Naive thymus-derived CD4-positive, alpha-beta T cell (primary cell): ENCODE data around the gene BICC1. TPM values are rescaled to one million over a fixed set of nuclear protein-coding genes. Genes with fewer than 3 reads are reported as not detected.

Source experiments
- ATAC-seq: fragments of 150-1000 bp; cut with Tn5 transposase; 2 replicates; pipeline ENCODE4 v1.10.0; 2021; ENCODE audit warnings: mild to moderate bottlenecking, moderate library complexity
- CTCF ChIA-PET: fragments of 350-600 bp; sonication (Branson Sonifier 250); formaldehyde crosslinking; loops from one replicate; lab custom pipeline; 2021; ENCODE audit warnings: antibody characterized with exemption; lab: Charles Lee
- POLR2A ChIA-PET: fragments of 350-600 bp; sonication (Branson Sonifier 250); formaldehyde crosslinking; loops from one replicate; lab custom pipeline; 2021; ENCODE audit warnings: antibody characterized with exemption, inconsistent platforms; lab: Charles Lee
- DNase-seq, 9 donors: peaks; one replicate each; pipeline versions ENCODE4 v3.0.0 to v3.0.0-alpha.2; 2020 to 2022; ENCODE audit warnings: mixed read lengths in 1 of 9
- H3K27ac ChIP-seq: one replicate; pipeline ENCODE4 v1.7.0; 2013; ENCODE audit warnings: mild to moderate bottlenecking, low read depth, low read length, moderate library complexity
- H3K27me3 ChIP-seq, 2 donors: one replicate each; pipeline ENCODE4 v1.7.0; 2013; ENCODE audit warnings: low read length in 2 of 2, mild to moderate bottlenecking in 2 of 2, moderate library complexity in 2 of 2; ENCODE audit not compliant: control insufficient read depth in 2 of 2, insufficient read depth in 2 of 2
- H3K36me3 ChIP-seq, 3 experiments: 1 replicate in 2 of 3; 2 replicates in 1 of 3; pipeline ENCODE4 v1.7.0; 2013; ENCODE audit warnings: low read length in 3 of 3, mild to moderate bottlenecking in 3 of 3, moderate library complexity in 1 of 3; ENCODE audit not compliant: insufficient read depth in 3 of 3, control insufficient read depth in 2 of 3
- H3K4me1 ChIP-seq, 2 donors: one replicate each; pipeline ENCODE4 v1.7.0; 2013; ENCODE audit warnings: low read length in 2 of 2, mild to moderate bottlenecking in 2 of 2, moderate library complexity in 1 of 2; ENCODE audit not compliant: control insufficient read depth in 2 of 2, insufficient read depth in 2 of 2
- H3K4me3 ChIP-seq: 2 replicates; pipeline ENCODE4 v1.7.0; 2013; ENCODE audit warnings: mild to moderate bottlenecking, low read length
- H3K9me3 ChIP-seq, 3 experiments: 1 replicate in 2 of 3; 2 replicates in 1 of 3; pipeline ENCODE4 v1.7.0; 2013; ENCODE audit warnings: low read length in 3 of 3; ENCODE audit not compliant: control insufficient read depth in 2 of 3
- H3K27ac Mint-ChIP-seq, 9 donors: one replicate each; pipeline ENCODE4 v1.8.0; 2020 to 2022; ENCODE audit warnings: mixed read lengths in 9 of 9, mild to moderate bottlenecking in 8 of 9, moderate library complexity in 5 of 9, inconsistent platforms in 2 of 9
- H3K27me3 Mint-ChIP-seq, 5 donors: one replicate each; pipeline ENCODE4 v1.8.0; 2021 to 2022; ENCODE audit warnings: mixed read lengths in 5 of 5, mild to moderate bottlenecking in 1 of 5
- H3K36me3 Mint-ChIP-seq, 5 donors: one replicate each; pipeline ENCODE4 v1.8.0; 2020 to 2022; ENCODE audit warnings: mixed read lengths in 5 of 5, mild to moderate bottlenecking in 3 of 5, inconsistent platforms in 1 of 5
- H3K4me1 Mint-ChIP-seq, 7 donors: one replicate each; pipeline ENCODE4 v1.8.0; 2020 to 2022; ENCODE audit warnings: mixed read lengths in 7 of 7, mild to moderate bottlenecking in 3 of 7, inconsistent platforms in 1 of 7
- H3K4me3 Mint-ChIP-seq, 10 donors: one replicate each; pipeline ENCODE4 v1.8.0; 2020 to 2022; ENCODE audit warnings: mild to moderate bottlenecking in 10 of 10, mixed read lengths in 10 of 10, moderate library complexity in 6 of 10, inconsistent platforms in 2 of 10
- H3K9me3 Mint-ChIP-seq, 11 donors: one replicate each; pipeline ENCODE4 v1.8.0; 2020 to 2022; ENCODE audit warnings: mixed read lengths in 11 of 11, mild to moderate bottlenecking in 4 of 11, inconsistent platforms in 1 of 11, moderate library complexity in 1 of 11
- intact Hi-C, 2 donors: fragments of 100-400 bp; cut with micrococcal nuclease; formaldehyde crosslinking; loops; one replicate each; pipeline ENCODE4 v1.15.1; 2023
- polyA plus RNA-seq, 2 donors: library from polyadenylated mRNA; unstranded; fragments of 300-500 nt; fragmentation: Illumina TruSeq; gene quantifications; one replicate each; pipeline ENCODE4 v1.2.3, GENCODE V29; 2021
- total RNA-seq, 6 experiments: library from RNA in 5 of 6; stranded (reverse) in 5 of 6; gene quantifications; 1 replicate in 5 of 6; 2 replicates in 1 of 6; pipeline ENCODE4 v1.2.3 and lab custom pipeline; 2021 to 2026

The BICC1 gene
- total and polyA plus RNA-seq, 7 experiments from 2014 or later, result 0.05 to 0.10 TPM; not detected in 5

DNA sequence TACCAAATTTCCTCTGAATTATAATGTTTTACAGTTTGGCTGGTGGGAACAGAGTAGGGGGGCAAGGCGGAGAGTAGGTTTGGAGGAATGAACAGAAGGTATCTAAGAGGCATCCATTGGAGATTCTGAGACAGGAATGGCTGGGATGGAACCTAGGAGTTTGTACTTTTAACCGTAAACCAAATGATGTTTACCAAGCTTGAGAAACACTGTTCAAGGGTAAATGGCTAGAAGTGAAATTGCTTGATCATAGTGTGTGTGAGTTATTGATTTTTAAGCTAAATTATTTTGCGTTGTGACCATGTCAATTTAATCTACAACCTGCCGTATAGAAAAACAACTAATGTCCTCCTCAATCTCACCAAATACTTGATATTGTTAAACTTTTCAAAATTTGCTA lies 357.4 kb downstream of the BICC1 start:
- ChIA-PET CTCF (no interaction called here), POLR2A (no interaction called here)
- peaks cover 0 to 5% (median 0%) of the 10 kb centered on the region in 5 donors for H3K27me3 Mint-ChIP-seq

GRCh38 chr10:58873161-58873560 lies 360.5 kb downstream of the BICC1 start:
- Mint-ChIP-seq H3K27ac (no peak overlapping the region), H3K9me3 (peaks cover 0 to 1% (median 0%) of the 10 kb centered on the region in 11 donors), H3K4me1 (no peaks in the 10 kb centered on the region), H3K36me3 (no peaks in the 10 kb centered on the region), H3K27me3 (peaks cover 0 to 4% (median 0%) of the 10 kb centered on the region in 5 donors), H3K4me3 (no peak overlapping the region)
- no peak overlapping the region for H3K27ac ChIP-seq
- ChIA-PET POLR2A (no interaction called here), CTCF (no interaction called here)
- H3K27me3 ChIP-seq, result no peaks in the 10 kb centered on the region
- ATAC-seq (no peak), DNase-seq (no peak)
- no peak overlapping the region for H3K4me3 ChIP-seq
- no peaks in the 10 kb centered on the region for H3K9me3 ChIP-seq
- H3K4me1 ChIP-seq, result no peaks in the 10 kb centered on the region
- H3K36me3 ChIP-seq, result no peaks in the 10 kb centered on the region
- intact Hi-C loops, result no loop called here

More for the DNA sequence above, 357.4 kb downstream of the BICC1 start:
- Histone ChIP-seq H3K36me3 (no peaks in the 10 kb centered on the region), H3K9me3 (no peaks in the 10 kb centered on the region), H3K4me1 (no peaks in the 10 kb centered on the region), H3K27ac (no peak overlapping the region), H3K4me3 (no peak overlapping the region), H3K27me3 (no peaks in the 10 kb centered on the region)
- intact Hi-C loops, result no loop called here
- no peaks in the 10 kb centered on the region for H3K36me3 Mint-ChIP-seq
- H3K4me1 Mint-ChIP-seq, result no peaks in the 10 kb centered on the region
- ATAC-seq (no peak), DNase-seq (no peak)
- no peak overlapping the region for H3K27ac Mint-ChIP-seq
- H3K4me3 Mint-ChIP-seq, result no peak overlapping the region
- peaks cover 0 to 6% (median 1%) of the 10 kb centered on the region in 11 donors for H3K9me3 Mint-ChIP-seq

Other genes starting within 250 kb of the BICC1 start
- gene IPMK, start 245.0 kb upstream of the BICC1 start, total RNA-seq, result 1 to 10 TPM; 3.7 to 6.4 (median 6.1) TPM
- gene IPMK, start 245.0 kb upstream of the BICC1 start, polyA plus RNA-seq, result 1 to 10 TPM; 1.6 to 1.8 TPM
- 10 to 100 TPM in 2 of 5 experiments, 1 to 10 TPM in 3; 5.1 to 45.7 (median 9.2) TPM for gene CISD1, start 243.7 kb upstream of the BICC1 start, total RNA-seq
- 10 to 100 TPM; 44.7 to 60.4 TPM for gene CISD1, start 243.7 kb upstream of the BICC1 start, polyA plus RNA-seq
- gene UBE2D1, start 177.9 kb upstream of the BICC1 start, total RNA-seq, result 10 to 100 TPM; 11.3 to 23.8 (median 12.8) TPM
- gene UBE2D1, start 177.9 kb upstream of the BICC1 start, polyA plus RNA-seq, result 10 to 100 TPM; 12.3 to 19.2 TPM
- gene TFAM, start 127.5 kb upstream of the BICC1 start, total RNA-seq, result 10 to 100 TPM; 33.1 to 63.2 (median 44.8) TPM
- 10 to 100 TPM; 43.5 to 52.7 TPM for gene TFAM, start 127.5 kb upstream of the BICC1 start, polyA plus RNA-seq